Measurements from ENCODE around the gene NT5DC1. TPM values are rescaled to one million over a fixed set of nuclear protein-coding genes. Genes with fewer than 3 reads are reported as not detected.

Gene NT5DC1
- polyA plus RNA-seq, 1 donor from 2014 or later, result 1.3 TPM

DNA sequence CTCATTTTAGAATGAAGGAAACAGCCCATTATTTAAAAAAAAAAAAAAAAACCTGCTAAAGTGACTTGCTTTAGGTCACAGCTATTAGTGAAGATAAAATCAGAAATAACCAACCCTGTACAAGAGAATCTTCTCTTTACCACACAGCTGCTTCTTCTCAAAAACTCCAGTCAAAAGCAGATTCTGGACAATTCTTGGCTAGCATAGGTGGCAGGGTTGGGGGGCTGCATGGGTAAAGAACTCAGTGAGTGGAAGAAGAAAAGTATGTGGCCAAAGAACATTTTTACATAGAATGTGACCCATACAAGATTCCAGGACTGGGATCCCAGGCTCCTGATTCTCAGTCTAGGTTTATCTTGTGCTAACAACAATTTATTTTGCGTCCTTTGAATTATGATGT lies 30.6 kb upstream of the NT5DC1 start:
- no peaks in the 10 kb centered on the region for H4K20me1 ChIP-seq (ENCODE audit: insufficient read depth)
- no peaks in the 10 kb centered on the region for H3K9me3 ChIP-seq (ENCODE audit: low read length)
- no peaks in the 10 kb centered on the region for H3K27me3 ChIP-seq (ENCODE audit: insufficient read depth, low read depth, low read length)
- H3K27ac ChIP-seq (ENCODE audit: low read length), result no peak overlapping the region
- no peak for TF ChIP-seq SMC3 (conservative IDR thresholded peaks at IDR 0.05; ENCODE audit: poor library complexity)
- H3K9ac ChIP-seq (ENCODE audit: low read length), result no peak overlapping the region
- no peaks in the 10 kb centered on the region for H3K9me2 ChIP-seq (ENCODE audit: insufficient read depth, low read length)
- H3K79me2 ChIP-seq (replicated peaks; ENCODE audit: insufficient read depth, low read length), result no peaks in the 10 kb centered on the region
- no peaks in the 10 kb centered on the region for H3K36me3 ChIP-seq (ENCODE audit: insufficient read depth, low read length)
- no peak overlapping the region for H2AFZ ChIP-seq (ENCODE audit: low read depth, low read length)
- no peak overlapping the region for H3K4me3 ChIP-seq (ENCODE audit: low read length)
- H3K4me2 ChIP-seq (ENCODE audit: low read length), result no peak overlapping the region
- no peaks in the 10 kb centered on the region for H3F3A ChIP-seq (ENCODE audit: insufficient read depth, low read length, poor library complexity, severe bottlenecking)

DNA sequence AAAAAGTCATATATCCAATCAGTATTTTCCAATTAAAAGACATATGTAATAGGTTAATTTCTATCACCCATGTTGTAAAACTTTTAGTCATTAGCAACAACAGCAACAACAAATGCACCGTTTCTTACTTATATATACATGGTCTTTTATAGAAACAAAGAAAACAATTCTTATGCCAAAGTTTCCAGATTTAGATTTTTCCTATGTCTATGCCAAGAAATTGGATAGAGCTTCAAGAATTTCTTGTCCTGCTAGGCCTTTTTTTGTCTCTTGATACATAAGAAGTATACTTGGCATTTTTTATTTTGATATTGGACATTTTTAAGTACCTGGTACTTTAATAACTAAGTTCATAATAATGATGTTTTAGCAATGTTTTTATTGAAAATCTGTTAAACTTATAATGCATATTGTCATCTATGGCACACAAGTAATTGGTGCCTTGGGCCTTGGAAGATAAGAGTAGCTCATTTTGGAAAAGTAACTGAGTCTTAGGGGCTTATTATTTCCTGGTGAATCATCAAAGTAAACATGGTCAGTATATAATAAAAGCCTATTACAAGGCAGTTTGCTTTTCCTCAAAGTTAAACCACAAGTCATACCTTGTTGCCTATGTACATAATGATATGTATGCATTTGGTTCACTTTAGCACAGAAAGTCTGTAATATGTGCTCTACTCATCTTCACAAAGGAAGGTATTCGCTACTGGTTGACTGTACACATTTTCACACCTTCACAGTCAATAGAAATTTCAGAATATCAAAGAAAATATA lies 29.9 kb upstream of the NT5DC1 start:
- Histone ChIP-seq H2AFZ (ENCODE audit: low read depth, low read length) (no peak overlapping the region), H4K20me1 (ENCODE audit: insufficient read depth) (no peaks in the 10 kb centered on the region), H3K9me2 (ENCODE audit: insufficient read depth, low read length) (no peaks in the 10 kb centered on the region), H3K4me2 (ENCODE audit: low read length) (no peak overlapping the region), H3K27ac (ENCODE audit: low read length) (no peak overlapping the region), H3K79me2 (replicated peaks; ENCODE audit: insufficient read depth, low read length) (no peaks in the 10 kb centered on the region), H3F3A (ENCODE audit: insufficient read depth, low read length, poor library complexity, severe bottlenecking) (no peaks in the 10 kb centered on the region), H3K36me3 (ENCODE audit: insufficient read depth, low read length) (no peaks in the 10 kb centered on the region), H3K9ac (ENCODE audit: low read length) (no peak overlapping the region), H3K9me3 (ENCODE audit: low read length) (no peaks in the 10 kb centered on the region), H3K4me3 (ENCODE audit: low read length) (no peak overlapping the region), H3K27me3 (ENCODE audit: insufficient read depth, low read depth, low read length) (no peaks in the 10 kb centered on the region)
- TF ChIP-seq TAF1 (IDR thresholded peaks at IDR 0.05; ENCODE audit: low read depth), result no peak
- TF ChIP-seq MXI1 (conservative IDR thresholded peaks at IDR 0.05; ENCODE audit: poor library complexity, severe bottlenecking), result no peak
- TF ChIP-seq, protein P1, sequence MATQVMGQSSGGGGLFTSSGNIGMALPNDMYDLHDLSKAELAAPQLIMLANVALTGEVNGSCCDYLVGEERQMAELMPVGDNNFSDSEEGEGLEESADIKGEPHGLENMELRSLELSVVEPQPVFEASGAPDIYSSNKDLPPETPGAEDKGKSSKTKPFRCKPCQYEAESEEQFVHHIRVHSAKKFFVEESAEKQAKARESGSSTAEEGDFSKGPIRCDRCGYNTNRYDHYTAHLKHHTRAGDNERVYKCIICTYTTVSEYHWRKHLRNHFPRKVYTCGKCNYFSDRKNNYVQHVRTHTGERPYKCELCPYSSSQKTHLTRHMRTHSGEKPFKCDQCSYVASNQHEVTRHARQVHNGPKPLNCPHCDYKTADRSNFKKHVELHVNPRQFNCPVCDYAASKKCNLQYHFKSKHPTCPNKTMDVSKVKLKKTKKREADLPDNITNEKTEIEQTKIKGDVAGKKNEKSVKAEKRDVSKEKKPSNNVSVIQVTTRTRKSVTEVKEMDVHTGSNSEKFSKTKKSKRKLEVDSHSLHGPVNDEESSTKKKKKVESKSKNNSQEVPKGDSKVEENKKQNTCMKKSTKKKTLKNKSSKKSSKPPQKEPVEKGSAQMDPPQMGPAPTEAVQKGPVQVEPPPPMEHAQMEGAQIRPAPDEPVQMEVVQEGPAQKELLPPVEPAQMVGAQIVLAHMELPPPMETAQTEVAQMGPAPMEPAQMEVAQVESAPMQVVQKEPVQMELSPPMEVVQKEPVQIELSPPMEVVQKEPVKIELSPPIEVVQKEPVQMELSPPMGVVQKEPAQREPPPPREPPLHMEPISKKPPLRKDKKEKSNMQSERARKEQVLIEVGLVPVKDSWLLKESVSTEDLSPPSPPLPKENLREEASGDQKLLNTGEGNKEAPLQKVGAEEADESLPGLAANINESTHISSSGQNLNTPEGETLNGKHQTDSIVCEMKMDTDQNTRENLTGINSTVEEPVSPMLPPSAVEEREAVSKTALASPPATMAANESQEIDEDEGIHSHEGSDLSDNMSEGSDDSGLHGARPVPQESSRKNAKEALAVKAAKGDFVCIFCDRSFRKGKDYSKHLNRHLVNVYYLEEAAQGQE (IDR thresholded peaks at IDR 0.05; ENCODE audit: borderline replicate concordance), result no peak
- no peak for TF ChIP-seq SMC3 (conservative IDR thresholded peaks at IDR 0.05; ENCODE audit: poor library complexity)
- TF ChIP-seq RAD21 (conservative IDR thresholded peaks at IDR 0.05), result no peak
- no peak for TF ChIP-seq POLR2AphosphoS5 (IDR thresholded peaks at IDR 0.05)
- TF ChIP-seq EP300 (conservative IDR thresholded peaks at IDR 0.05; ENCODE audit: poor library complexity, severe bottlenecking), result no peak
- TF ChIP-seq, protein P2, sequence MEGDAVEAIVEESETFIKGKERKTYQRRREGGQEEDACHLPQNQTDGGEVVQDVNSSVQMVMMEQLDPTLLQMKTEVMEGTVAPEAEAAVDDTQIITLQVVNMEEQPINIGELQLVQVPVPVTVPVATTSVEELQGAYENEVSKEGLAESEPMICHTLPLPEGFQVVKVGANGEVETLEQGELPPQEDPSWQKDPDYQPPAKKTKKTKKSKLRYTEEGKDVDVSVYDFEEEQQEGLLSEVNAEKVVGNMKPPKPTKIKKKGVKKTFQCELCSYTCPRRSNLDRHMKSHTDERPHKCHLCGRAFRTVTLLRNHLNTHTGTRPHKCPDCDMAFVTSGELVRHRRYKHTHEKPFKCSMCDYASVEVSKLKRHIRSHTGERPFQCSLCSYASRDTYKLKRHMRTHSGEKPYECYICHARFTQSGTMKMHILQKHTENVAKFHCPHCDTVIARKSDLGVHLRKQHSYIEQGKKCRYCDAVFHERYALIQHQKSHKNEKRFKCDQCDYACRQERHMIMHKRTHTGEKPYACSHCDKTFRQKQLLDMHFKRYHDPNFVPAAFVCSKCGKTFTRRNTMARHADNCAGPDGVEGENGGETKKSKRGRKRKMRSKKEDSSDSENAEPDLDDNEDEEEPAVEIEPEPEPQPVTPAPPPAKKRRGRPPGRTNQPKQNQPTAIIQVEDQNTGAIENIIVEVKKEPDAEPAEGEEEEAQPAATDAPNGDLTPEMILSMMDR (IDR thresholded peaks at IDR 0.05; ENCODE audit: poor library complexity, severe bottlenecking), result no peak
- TF ChIP-seq EZH2 (IDR thresholded peaks at IDR 0.05; ENCODE audit: borderline replicate concordance, insufficient read depth, low read length, poor library complexity, severe bottlenecking), result no peak
